ENCODE results near the gene CCDC174. TPM values are rescaled to one million over a fixed set of nuclear protein-coding genes. Genes with fewer than 3 reads are reported as not detected.

The CCDC174 gene
- polyA plus RNA-seq, 2 of the 4 experiments (the other 2 are of a cell fraction) = 12.6 to 17.6 TPM

GRCh38 chr3:14721126-14721864 lies 69.7 kb downstream of the CCDC174 start:
- DNase-seq (ENCODE audit: low read depth in 1 of 2, low spot score in 1 of 2) (no peak), ATAC-seq (no peak), FAIRE-seq (no peak)
- TF ChIP-seq E2F6 (IDR thresholded peaks at IDR 0.05; ENCODE audit: borderline replicate concordance, low read depth) = no peak
- TF ChIP-seq RFX5 (IDR thresholded peaks at IDR 0.05) = no peak
- no peak for TF ChIP-seq ZC3H11A (IDR thresholded peaks at IDR 0.05)
- TF ChIP-seq ESRRA (IDR thresholded peaks at IDR 0.05; ENCODE audit: borderline replicate concordance, low read length) = no peak
- TF ChIP-seq RCOR1 (IDR thresholded peaks at IDR 0.05; ENCODE audit: low read depth, low read length) = no peak
- TF ChIP-seq FOXS1 (CRISPR knock-in tag; IDR thresholded peaks at IDR 0.05) = no peak
- TF ChIP-seq POLR2A (IDR thresholded peaks at IDR 0.05; ENCODE audit: low read length) = no peak
- no peak for TF ChIP-seq RNF2 (IDR thresholded peaks at IDR 0.05; ENCODE audit: borderline replicate concordance, low read depth)
- no peak for TF ChIP-seq CHD4 (IDR thresholded peaks at IDR 0.05; ENCODE audit: borderline replicate concordance)
- CTCF ChIA-PET = no interaction called here
- Histone ChIP-seq H3K4me2 (no peak overlapping the region), H3K4me3 (no peak overlapping the region), H3K4me1 (no peaks in the 10 kb centered on the region), H3K27ac (no peak overlapping the region), H3K9me3 (no peaks in the 10 kb centered on the region)
- POLR2A ChIA-PET = no interaction called here
- WGBS (ENCODE audit: missing lambda C conversion rate) = 22% methylated on average over 8 of the region's 8 CpGs

Other genes starting within 250 kb of the CCDC174 start
- 73.3 and 76.2 TPM in 2 replicates for gene SLC6A6, start 249.2 kb upstream of the CCDC174 start, polyA plus RNA-seq (2011; rRNA removed)
- gene SLC6A6, start 249.2 kb upstream of the CCDC174 start, polyA plus RNA-seq (2017; fragmentation: RNase III; extraction: RNeasy Plus Mini Kit Qiagen cat#74134 plus additional on column Dnase treatment) = 66.2 to 73.8 TPM (median 66.5 TPM) in 3 replicates
- gene GRIP2, start 111.4 kb upstream of the CCDC174 start, polyA plus RNA-seq (2011; rRNA removed) = 0.56 and 0.70 TPM in 2 replicates
- 1.2 to 1.6 TPM (median 1.5 TPM) in 3 replicates for gene GRIP2, start 111.4 kb upstream of the CCDC174 start, polyA plus RNA-seq (2017; fragmentation: RNase III; extraction: RNeasy Plus Mini Kit Qiagen cat#74134 plus additional on column Dnase treatment)
- gene C3orf20, start 23.4 kb downstream of the CCDC174 start, polyA plus RNA-seq (2011; rRNA removed) = 0.05 and 0.15 TPM in 2 replicates
- 0.03 to 0.08 TPM in 2 of 3 replicates, not detected in the other for gene C3orf20, start 23.4 kb downstream of the CCDC174 start, polyA plus RNA-seq (2017; fragmentation: RNase III; extraction: RNeasy Plus Mini Kit Qiagen cat#74134 plus additional on column Dnase treatment)
- gene FGD5, start 167.2 kb downstream of the CCDC174 start, polyA plus RNA-seq (2011; rRNA removed) = 0.13 and 0.16 TPM in 2 replicates
- gene FGD5, start 167.2 kb downstream of the CCDC174 start, polyA plus RNA-seq (2017; fragmentation: RNase III; extraction: RNeasy Plus Mini Kit Qiagen cat#74134 plus additional on column Dnase treatment) = not detected in 3 replicates

Measured in A549 (cell line).